Naive thymus-derived CD4-positive, alpha-beta T cell (primary cell): ENCODE results near the gene FOXO3. TPM values are rescaled to one million over a fixed set of nuclear protein-coding genes. Genes with fewer than 3 reads are reported as not detected.

ENCODE experiments used
- ATAC-seq: fragments of 150-1000 bp; cut with Tn5 transposase; 2 replicates; pipeline ENCODE4 v1.10.0; 2021; ENCODE audit warnings: mild to moderate bottlenecking, moderate library complexity
- CTCF ChIA-PET: fragments of 350-600 bp; sonication (Branson Sonifier 250); formaldehyde crosslinking; loops from one replicate; lab custom pipeline; 2021; ENCODE audit warnings: antibody characterized with exemption; lab: Charles Lee
- POLR2A ChIA-PET: fragments of 350-600 bp; sonication (Branson Sonifier 250); formaldehyde crosslinking; loops from one replicate; lab custom pipeline; 2021; ENCODE audit warnings: antibody characterized with exemption, inconsistent platforms; lab: Charles Lee
- DNase-seq, 9 donors: peaks; one replicate each; pipeline versions ENCODE4 v3.0.0 to v3.0.0-alpha.2; 2020 to 2022; ENCODE audit warnings: mixed read lengths in 1 of 9
- H3K27ac ChIP-seq: one replicate; pipeline ENCODE4 v1.7.0; 2013; ENCODE audit warnings: mild to moderate bottlenecking, low read depth, low read length, moderate library complexity
- H3K27me3 ChIP-seq, 2 donors: one replicate each; pipeline ENCODE4 v1.7.0; 2013; ENCODE audit warnings: low read length in 2 of 2, mild to moderate bottlenecking in 2 of 2, moderate library complexity in 2 of 2; ENCODE audit not compliant: control insufficient read depth in 2 of 2, insufficient read depth in 2 of 2
- H3K36me3 ChIP-seq, 3 experiments: 1 replicate in 2 of 3; 2 replicates in 1 of 3; pipeline ENCODE4 v1.7.0; 2013; ENCODE audit warnings: low read length in 3 of 3, mild to moderate bottlenecking in 3 of 3, moderate library complexity in 1 of 3; ENCODE audit not compliant: insufficient read depth in 3 of 3, control insufficient read depth in 2 of 3
- H3K4me1 ChIP-seq, 2 donors: one replicate each; pipeline ENCODE4 v1.7.0; 2013; ENCODE audit warnings: low read length in 2 of 2, mild to moderate bottlenecking in 2 of 2, moderate library complexity in 1 of 2; ENCODE audit not compliant: control insufficient read depth in 2 of 2, insufficient read depth in 2 of 2
- H3K4me3 ChIP-seq: 2 replicates; pipeline ENCODE4 v1.7.0; 2013; ENCODE audit warnings: mild to moderate bottlenecking, low read length
- H3K9me3 ChIP-seq, 3 experiments: 1 replicate in 2 of 3; 2 replicates in 1 of 3; pipeline ENCODE4 v1.7.0; 2013; ENCODE audit warnings: low read length in 3 of 3; ENCODE audit not compliant: control insufficient read depth in 2 of 3
- H3K27ac Mint-ChIP-seq, 9 donors: one replicate each; pipeline ENCODE4 v1.8.0; 2020 to 2022; ENCODE audit warnings: mixed read lengths in 9 of 9, mild to moderate bottlenecking in 8 of 9, moderate library complexity in 5 of 9, inconsistent platforms in 2 of 9
- H3K27me3 Mint-ChIP-seq, 5 donors: one replicate each; pipeline ENCODE4 v1.8.0; 2021 to 2022; ENCODE audit warnings: mixed read lengths in 5 of 5, mild to moderate bottlenecking in 1 of 5
- H3K36me3 Mint-ChIP-seq, 5 donors: one replicate each; pipeline ENCODE4 v1.8.0; 2020 to 2022; ENCODE audit warnings: mixed read lengths in 5 of 5, mild to moderate bottlenecking in 3 of 5, inconsistent platforms in 1 of 5
- H3K4me1 Mint-ChIP-seq, 7 donors: one replicate each; pipeline ENCODE4 v1.8.0; 2020 to 2022; ENCODE audit warnings: mixed read lengths in 7 of 7, mild to moderate bottlenecking in 3 of 7, inconsistent platforms in 1 of 7
- H3K4me3 Mint-ChIP-seq, 10 donors: one replicate each; pipeline ENCODE4 v1.8.0; 2020 to 2022; ENCODE audit warnings: mild to moderate bottlenecking in 10 of 10, mixed read lengths in 10 of 10, moderate library complexity in 6 of 10, inconsistent platforms in 2 of 10
- H3K9me3 Mint-ChIP-seq, 11 donors: one replicate each; pipeline ENCODE4 v1.8.0; 2020 to 2022; ENCODE audit warnings: mixed read lengths in 11 of 11, mild to moderate bottlenecking in 4 of 11, inconsistent platforms in 1 of 11, moderate library complexity in 1 of 11
- intact Hi-C, 2 donors: fragments of 100-400 bp; cut with micrococcal nuclease; formaldehyde crosslinking; loops; one replicate each; pipeline ENCODE4 v1.15.1; 2023
- polyA plus RNA-seq, 2 donors: library from polyadenylated mRNA; unstranded; fragments of 300-500 nt; fragmentation: Illumina TruSeq; gene quantifications; one replicate each; pipeline ENCODE4 v1.2.3, GENCODE V29; 2021
- total RNA-seq, 6 experiments: library from RNA in 5 of 6; stranded (reverse) in 5 of 6; gene quantifications; 1 replicate in 5 of 6; 2 replicates in 1 of 6; pipeline ENCODE4 v1.2.3 and lab custom pipeline; 2021 to 2026

Gene FOXO3
- total and polyA plus RNA-seq, 7 experiments from 2014 or later = 11.6 to 39.5 (median 20.5) TPM

DNA sequence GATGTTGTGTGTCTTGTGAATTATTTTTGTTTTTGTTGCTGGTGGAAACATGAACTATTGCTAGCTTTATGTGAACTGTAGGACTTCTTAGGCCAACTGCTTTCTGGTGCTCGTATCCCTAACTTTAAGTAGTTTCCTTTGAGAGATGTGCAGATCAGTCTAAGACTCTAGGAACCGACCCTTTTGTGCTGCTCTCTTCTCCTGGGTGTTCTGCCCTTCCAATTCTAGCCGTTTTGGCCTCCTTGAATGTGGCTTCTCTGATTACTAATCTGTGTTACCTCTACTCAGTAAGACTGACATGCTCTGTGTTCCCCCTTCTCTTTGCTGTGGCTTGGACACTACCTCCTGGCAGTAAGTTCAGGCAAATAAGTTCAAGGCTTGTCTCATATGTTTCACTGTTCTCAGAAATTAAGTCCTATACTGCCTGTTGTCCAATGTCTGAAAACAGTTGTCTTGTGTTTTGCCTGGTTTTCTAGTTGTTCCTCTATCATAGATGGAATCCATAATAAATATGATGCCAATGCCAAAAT, 58.0 kb downstream of the FOXO3 start:
- H3K27me3 Mint-ChIP-seq = peaks cover 0 to 13% (median 0%) of the 10 kb centered on the region in 5 donors
- intact Hi-C loops = loop anchor here in 1 of 2 donors (5.0 kb wide), 1 partner anchor 41 kb away; no protein-coding TSS in a partner anchor
- POLR2A ChIA-PET = no interaction called here

GRCh38 chr6:108619431-108620197, 58.9 kb downstream of the FOXO3 start:
- POLR2A ChIA-PET = no interaction called here
- intact Hi-C loops = loop anchor here in 1 of 2 donors (5.0 kb wide), 1 partner anchor 42 kb away; no protein-coding TSS in a partner anchor
- ATAC-seq = no peak
- no peak overlapping the region for H3K4me3 ChIP-seq
- no peak for DNase-seq
- H3K36me3 ChIP-seq = no peaks in the 10 kb centered on the region
- peaks cover 0 to 6% (median 0%) of the 10 kb centered on the region in 5 donors for H3K27me3 Mint-ChIP-seq
- peaks cover 13 to 78% (median 66%) of the 10 kb centered on the region in 7 donors for H3K4me1 Mint-ChIP-seq
- no peak overlapping the region for H3K27ac Mint-ChIP-seq
- no peaks in the 10 kb centered on the region for H3K27me3 ChIP-seq
- peaks cover 0 to 8% of the 10 kb centered on the region in 2 donors for H3K4me1 ChIP-seq
- H3K4me3 Mint-ChIP-seq = no peak overlapping the region
- H3K27ac ChIP-seq = no peak overlapping the region
- no peaks in the 10 kb centered on the region for H3K9me3 Mint-ChIP-seq
- CTCF ChIA-PET = no interaction called here
- no peaks in the 10 kb centered on the region for H3K9me3 ChIP-seq
- H3K36me3 Mint-ChIP-seq = peaks cover 2 to 10% (median 7%) of the 10 kb centered on the region in 5 donors

More for the DNA sequence above, 58.0 kb downstream of the FOXO3 start:
- ATAC-seq (no peak), DNase-seq (no peak)
- H3K36me3 Mint-ChIP-seq = peaks cover 2 to 10% (median 7%) of the 10 kb centered on the region in 5 donors
- H3K36me3 ChIP-seq = no peaks in the 10 kb centered on the region
- H3K27ac Mint-ChIP-seq = peak overlapping the region in 4 of 9 donors; percentile 4 to 87 (median 42)
- H3K9me3 Mint-ChIP-seq = peaks cover 0 to under 1% (median 0%) of the 10 kb centered on the region in 11 donors
- no peak overlapping the region for H3K27ac ChIP-seq
- H3K9me3 ChIP-seq = no peaks in the 10 kb centered on the region
- peaks cover 13 to 87% (median 74%) of the 10 kb centered on the region in 7 donors for H3K4me1 Mint-ChIP-seq
- no peak overlapping the region for H3K4me3 ChIP-seq
- CTCF ChIA-PET = no interaction called here
- H3K4me1 ChIP-seq = peaks cover 0 to 8% of the 10 kb centered on the region in 2 donors
- peak overlapping the region in 3 of 10 donors; percentile 1 to 48 (median 17) for H3K4me3 Mint-ChIP-seq
- no peaks in the 10 kb centered on the region for H3K27me3 ChIP-seq

GRCh38 chr6:108621117-108621516, 60.4 kb downstream of the FOXO3 start:
- H3K27ac Mint-ChIP-seq = no peak overlapping the region
- Histone ChIP-seq H3K27me3 (no peaks in the 10 kb centered on the region), H3K4me3 (no peak overlapping the region), H3K4me1 (peaks cover 0 to 8% of the 10 kb centered on the region in 2 donors), H3K27ac (no peak overlapping the region), H3K9me3 (no peaks in the 10 kb centered on the region), H3K36me3 (no peaks in the 10 kb centered on the region)
- peak; percentile 63 for ATAC-seq
- DNase-seq = no peak
- ChIA-PET CTCF (no interaction called here), POLR2A (no interaction called here)
- H3K4me1 Mint-ChIP-seq = peaks cover 13 to 78% (median 61%) of the 10 kb centered on the region in 7 donors
- H3K27me3 Mint-ChIP-seq = no peaks in the 10 kb centered on the region
- intact Hi-C loops = no loop called here
- H3K9me3 Mint-ChIP-seq = no peaks in the 10 kb centered on the region
- no peak overlapping the region for H3K4me3 Mint-ChIP-seq
- H3K36me3 Mint-ChIP-seq = peaks cover 0 to 8% (median 3%) of the 10 kb centered on the region in 5 donors

- intact Hi-C loops = no loop called here
- Histone ChIP-seq H3K9me3 (no peaks in the 10 kb centered on the region), H3K4me1 (peaks cover 0 to 8% of the 10 kb centered on the region in 2 donors), H3K4me3 (no peak overlapping the region), H3K27me3 (no peaks in the 10 kb centered on the region), H3K36me3 (no peaks in the 10 kb centered on the region), H3K27ac (no peak overlapping the region)
- Mint-ChIP-seq H3K4me1 (peaks cover 13 to 83% (median 70%) of the 10 kb centered on the region in 7 donors), H3K9me3 (no peaks in the 10 kb centered on the region), H3K27me3 (no peaks in the 10 kb centered on the region), H3K36me3 (peaks cover 0 to 8% (median 3%) of the 10 kb centered on the region in 5 donors), H3K4me3 (no peak overlapping the region), H3K27ac (peak overlapping the region in 1 of 9 donors; percentile 25)
- ChIA-PET POLR2A (interaction anchor here (0.7 kb wide), 1 partner anchor 860 kb away, joined by 4 read pairs; the partner anchor contains the start of gene ZBTB24), CTCF (interaction anchor here (0.6 kb wide), 1 partner anchor 466 kb away, joined by 5 read pairs; no protein-coding TSS in a partner anchor)
- ATAC-seq (peak; percentile 79), DNase-seq (no peak)
These were observed 62.1 kb downstream of the FOXO3 start for GRCh38 chr6:108622641-108623298.

DNA sequence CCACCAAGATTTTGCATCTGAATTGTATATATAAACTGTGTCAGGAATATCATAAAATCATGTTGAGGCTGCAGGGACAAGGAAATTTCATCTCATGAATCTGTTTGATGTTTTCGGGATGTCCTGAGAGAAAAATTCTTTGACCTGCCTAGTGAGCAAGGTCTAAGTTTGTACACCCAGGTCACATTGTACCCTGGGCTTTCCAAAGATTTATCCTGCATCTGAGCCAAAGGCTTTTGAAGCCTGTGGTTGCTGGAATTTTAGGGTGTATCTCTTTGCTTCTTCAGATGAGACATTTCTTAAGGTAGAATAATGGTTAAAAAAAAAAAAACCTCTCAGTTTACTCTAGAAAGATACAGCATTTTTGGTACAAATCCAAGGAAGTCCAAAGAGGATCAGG, 63.3 kb downstream of the FOXO3 start:
- Mint-ChIP-seq H3K4me1 (peaks cover 22 to 83% (median 68%) of the 10 kb centered on the region in 7 donors), H3K4me3 (no peak overlapping the region), H3K27ac (no peak overlapping the region), H3K9me3 (no peaks in the 10 kb centered on the region), H3K36me3 (peaks cover 0 to 4% (median 3%) of the 10 kb centered on the region in 5 donors), H3K27me3 (no peaks in the 10 kb centered on the region)
- H3K4me3 ChIP-seq = no peak overlapping the region
- peaks cover 1 to 3% of the 10 kb centered on the region in 2 donors for H3K4me1 ChIP-seq
- POLR2A ChIA-PET = no interaction called here
- CTCF ChIA-PET = no interaction called here
- no peak overlapping the region for H3K27ac ChIP-seq
- H3K9me3 ChIP-seq = no peaks in the 10 kb centered on the region
- H3K36me3 ChIP-seq = no peaks in the 10 kb centered on the region
- DNase-seq = no peak
- ATAC-seq = no peak
- intact Hi-C loops = no loop called here
- H3K27me3 ChIP-seq = no peaks in the 10 kb centered on the region

- H3K4me1 ChIP-seq = peaks cover 9 to 14% of the 10 kb centered on the region in 2 donors
- Mint-ChIP-seq H3K4me1 (peaks cover 36 to 83% (median 76%) of the 10 kb centered on the region in 7 donors), H3K36me3 (peaks cover 0 to 4% (median 3%) of the 10 kb centered on the region in 5 donors), H3K4me3 (no peak overlapping the region), H3K9me3 (no peaks in the 10 kb centered on the region), H3K27ac (no peak overlapping the region), H3K27me3 (no peaks in the 10 kb centered on the region)
- no peak overlapping the region for H3K27ac ChIP-seq
- ChIA-PET CTCF (no interaction called here), POLR2A (no interaction called here)
- no peaks in the 10 kb centered on the region for H3K27me3 ChIP-seq
- H3K36me3 ChIP-seq = no peaks in the 10 kb centered on the region
- H3K9me3 ChIP-seq = no peaks in the 10 kb centered on the region
- H3K4me3 ChIP-seq = no peak overlapping the region
- intact Hi-C loops = no loop called here
- ATAC-seq (no peak), DNase-seq (no peak)
These were observed 64.9 kb downstream of the FOXO3 start for GRCh38 chr6:108625581-108625980.
